ENCODE measurements around the gene ABCG2. TPM values are rescaled to one million over a fixed set of nuclear protein-coding genes. Genes with fewer than 3 reads are reported as not detected.

The ABCG2 gene
- not detected for polyA plus RNA-seq (2012; ENCODE audit: insufficient read length, low read depth)

GRCh38 chr4:88158489-88159228 lies at the start of gene ABCG2:
Gene ABCG2, minus strand, starts transcription at chr4:88158639. Its CDS starts 18,644 bp downstream, at chr4:88139995.
- no peak for TF ChIP-seq POLR2AphosphoS5 (IDR thresholded peaks at IDR 0.05; ENCODE audit: low read depth, low read length)
- TF ChIP-seq TAF1 (IDR thresholded peaks at IDR 0.05; ENCODE audit: borderline replicate concordance, insufficient read depth, low read length) = no peak
- no peak for TF ChIP-seq REST (IDR thresholded peaks at IDR 0.05; ENCODE audit: insufficient read depth in 1 of 2, low read depth in 2 of 2, low read length in 2 of 2)
- no peak for TF ChIP-seq FOXP2 (optimal IDR thresholded peaks at IDR 0.05; ENCODE audit: borderline replicate concordance, extremely low read depth, extremely low read length, insufficient read depth)
- no peak for TF ChIP-seq SIN3A (IDR thresholded peaks at IDR 0.05; ENCODE audit: borderline replicate concordance, insufficient read depth, low read length)

GRCh38 chr4:88208156-88208555 lies 49.7 kb upstream of the ABCG2 start:
- no peak for TF ChIP-seq SIN3A (IDR thresholded peaks at IDR 0.05; ENCODE audit: borderline replicate concordance, insufficient read depth, low read length)
- TF ChIP-seq TAF1 (IDR thresholded peaks at IDR 0.05; ENCODE audit: borderline replicate concordance, insufficient read depth, low read length) = no peak
- no peak for TF ChIP-seq FOXP2 (optimal IDR thresholded peaks at IDR 0.05; ENCODE audit: borderline replicate concordance, extremely low read depth, extremely low read length, insufficient read depth)
- no peak for TF ChIP-seq REST (IDR thresholded peaks at IDR 0.05; ENCODE audit: insufficient read depth in 1 of 2, low read depth in 2 of 2, low read length in 2 of 2)
- TF ChIP-seq POLR2AphosphoS5 (IDR thresholded peaks at IDR 0.05; ENCODE audit: low read depth, low read length) = no peak

GRCh38 chr4:88207171-88207570 lies 48.7 kb upstream of the ABCG2 start:
- TF ChIP-seq FOXP2 (optimal IDR thresholded peaks at IDR 0.05; ENCODE audit: borderline replicate concordance, extremely low read depth, extremely low read length, insufficient read depth) (no peak), TAF1 (IDR thresholded peaks at IDR 0.05; ENCODE audit: borderline replicate concordance, insufficient read depth, low read length) (no peak), SIN3A (IDR thresholded peaks at IDR 0.05; ENCODE audit: borderline replicate concordance, insufficient read depth, low read length) (no peak), REST (IDR thresholded peaks at IDR 0.05; ENCODE audit: insufficient read depth in 1 of 2, low read depth in 2 of 2, low read length in 2 of 2) (no peak), POLR2AphosphoS5 (IDR thresholded peaks at IDR 0.05; ENCODE audit: low read depth, low read length) (no peak)

GRCh38 chr4:88204882-88205281 lies 46.4 kb upstream of the ABCG2 start:
- TF ChIP-seq REST (IDR thresholded peaks at IDR 0.05; ENCODE audit: insufficient read depth in 1 of 2, low read depth in 2 of 2, low read length in 2 of 2) (no peak), SIN3A (IDR thresholded peaks at IDR 0.05; ENCODE audit: borderline replicate concordance, insufficient read depth, low read length) (no peak), POLR2AphosphoS5 (IDR thresholded peaks at IDR 0.05; ENCODE audit: low read depth, low read length) (no peak), FOXP2 (optimal IDR thresholded peaks at IDR 0.05; ENCODE audit: borderline replicate concordance, extremely low read depth, extremely low read length, insufficient read depth) (no peak), TAF1 (IDR thresholded peaks at IDR 0.05; ENCODE audit: borderline replicate concordance, insufficient read depth, low read length) (no peak)

Measured in PFSK-1 (cell line).